ENCODE data around the gene CAMKK1.

Gene CAMKK1

GRCh38 chr17:3929764-3930163, 36.9 kb upstream of the CAMKK1 start:
- Histone ChIP-seq H3K36me3 (no peaks in the 10 kb centered on the region), H3K27me3 (no peaks in the 10 kb centered on the region), H3K4me1 (no peaks in the 10 kb centered on the region), H3K9me3 (no peaks in the 10 kb centered on the region), H3K4me3 (ENCODE audit: low read depth, low read length) (no peak overlapping the region)
- no peak for TF ChIP-seq CTCF (IDR thresholded peaks at IDR 0.05; ENCODE audit: low read depth, low read length)
- DNase-seq, result no peak

- no peak for DNase-seq
- no peak for TF ChIP-seq CTCF (IDR thresholded peaks at IDR 0.05; ENCODE audit: low read depth, low read length)
- Histone ChIP-seq H3K9me3 (no peaks in the 10 kb centered on the region), H3K36me3 (no peaks in the 10 kb centered on the region), H3K27me3 (no peaks in the 10 kb centered on the region), H3K4me1 (no peaks in the 10 kb centered on the region), H3K4me3 (ENCODE audit: low read depth, low read length) (no peak overlapping the region)
Measured at GRCh38 chr17:3929181-3929580, 36.3 kb upstream of the CAMKK1 start.

- TF ChIP-seq CTCF (IDR thresholded peaks at IDR 0.05; ENCODE audit: low read depth, low read length), result no peak
- Histone ChIP-seq H3K4me1 (no peaks in the 10 kb centered on the region), H3K9me3 (no peaks in the 10 kb centered on the region), H3K4me3 (ENCODE audit: low read depth, low read length) (no peak overlapping the region), H3K27me3 (no peaks in the 10 kb centered on the region), H3K36me3 (no peaks in the 10 kb centered on the region)
- DNase-seq, result no peak
Measured at GRCh38 chr17:3928406-3928805, 35.6 kb upstream of the CAMKK1 start.

GRCh38 chr17:3927628-3928340, 34.9 kb upstream of the CAMKK1 start:
- Histone ChIP-seq H3K36me3 (no peaks in the 10 kb centered on the region), H3K4me3 (ENCODE audit: low read depth, low read length) (no peak overlapping the region), H3K27me3 (no peaks in the 10 kb centered on the region), H3K4me1 (no peaks in the 10 kb centered on the region), H3K9me3 (no peaks in the 10 kb centered on the region)
- no peak for TF ChIP-seq CTCF (IDR thresholded peaks at IDR 0.05; ENCODE audit: low read depth, low read length)
- peak; percentile 32 for DNase-seq

- DNase-seq, result no peak
- TF ChIP-seq CTCF (IDR thresholded peaks at IDR 0.05; ENCODE audit: low read depth, low read length), result no peak
- H3K36me3 ChIP-seq, result no peaks in the 10 kb centered on the region
- H3K4me3 ChIP-seq (ENCODE audit: low read depth, low read length), result no peak overlapping the region
- H3K4me1 ChIP-seq, result no peaks in the 10 kb centered on the region
- no peaks in the 10 kb centered on the region for H3K9me3 ChIP-seq
- no peaks in the 10 kb centered on the region for H3K27me3 ChIP-seq
Measured at GRCh38 chr17:3926860-3927627, 34.2 kb upstream of the CAMKK1 start.
